Stimulated activated CD4-positive, alpha-beta T cell treated with anti-CD3 and anti-CD28 coated beads, Interleukin-2, amount 100 ng/mL, for 24 hours (primary cell): ENCODE measurements around the gene LRRTM4.
"Not testable (repeated sequence)": the region's sequence is repeated elsewhere in the genome, so short reads cannot be mapped to it uniquely, and the experiment has no call there.

Experiments used
- DNase-seq, 2 donors: peaks; one replicate each; pipeline ENCODE4 v3.0.0-alpha.2; 2020

The LRRTM4 gene

DNA sequence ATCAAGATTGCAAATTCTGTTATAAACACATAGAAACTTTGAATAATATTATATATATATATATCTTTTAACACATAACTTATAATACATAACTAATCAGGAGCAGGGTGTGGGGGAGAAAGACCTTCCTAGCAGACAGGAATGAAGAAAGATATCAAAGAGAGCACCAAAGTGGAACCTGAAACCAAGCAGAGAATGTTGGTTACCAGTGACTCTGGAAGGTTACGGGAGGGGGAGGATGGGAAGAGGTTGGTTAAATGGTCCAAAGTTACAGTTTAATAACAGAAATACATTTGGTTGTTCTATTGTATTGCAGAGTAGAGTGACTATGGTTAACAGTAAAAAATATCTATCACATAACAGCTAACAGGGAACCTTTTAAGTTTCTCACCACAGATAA lies 366.7 kb downstream of the LRRTM4 start:
- DNase-seq: no peak

DNA sequence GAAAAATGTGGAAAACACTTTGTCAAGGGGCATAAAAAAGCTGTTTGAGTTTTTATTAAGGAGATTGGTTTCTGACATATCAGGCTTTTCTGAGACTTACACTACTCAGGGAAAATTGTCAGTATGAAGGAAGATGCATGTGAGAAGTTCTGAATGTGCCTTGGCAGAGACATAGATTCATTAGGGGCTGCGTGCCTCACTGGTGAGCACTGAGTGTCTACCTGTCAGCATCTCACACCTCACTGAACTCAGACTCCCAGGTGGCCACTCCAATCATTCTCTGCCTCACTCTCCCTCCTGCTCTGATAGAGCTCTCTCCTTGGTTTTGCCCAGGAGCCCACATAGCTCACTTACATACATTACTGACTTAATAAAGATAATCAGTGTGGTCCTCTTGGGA lies 372.6 kb downstream of the LRRTM4 start:
- no peak for DNase-seq

DNA sequence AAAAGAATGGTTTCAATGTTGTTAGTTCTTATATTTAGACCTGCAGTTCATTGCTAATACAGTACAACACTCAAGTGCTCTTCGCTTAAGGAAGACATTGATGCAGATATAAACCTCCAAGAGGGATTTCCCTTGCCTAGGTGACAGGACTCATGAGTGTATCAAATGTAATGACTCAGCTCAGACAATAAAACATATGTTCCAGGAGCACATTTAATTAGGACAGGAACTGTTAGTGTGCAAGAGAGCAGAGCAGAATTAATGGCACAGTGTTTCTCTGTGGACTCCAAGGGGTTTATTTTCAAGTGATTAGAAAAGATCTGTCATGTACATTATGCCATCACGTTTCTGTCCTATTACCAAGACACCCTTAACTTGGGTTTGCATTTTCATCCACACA lies 375.0 kb downstream of the LRRTM4 start:
- DNase-seq: no peak

DNA sequence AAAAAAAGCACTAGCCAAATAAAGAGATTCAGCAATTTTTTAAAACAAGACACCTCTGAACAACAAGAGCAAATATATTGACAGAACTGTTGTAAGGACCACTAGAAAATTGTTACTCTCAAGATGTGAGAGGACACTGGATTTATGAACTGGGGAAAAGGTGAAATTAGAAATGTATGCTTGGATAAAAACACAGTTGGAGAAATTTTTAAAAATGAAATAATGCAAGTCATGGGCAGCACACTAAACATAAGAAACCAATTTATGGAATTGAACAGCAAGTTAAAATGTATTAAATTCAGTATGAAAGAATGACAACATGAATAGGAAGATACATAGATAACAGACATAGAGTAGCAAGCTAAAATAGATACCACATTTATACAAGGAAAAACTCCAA lies 377.4 kb downstream of the LRRTM4 start:
- no peak for DNase-seq

DNA sequence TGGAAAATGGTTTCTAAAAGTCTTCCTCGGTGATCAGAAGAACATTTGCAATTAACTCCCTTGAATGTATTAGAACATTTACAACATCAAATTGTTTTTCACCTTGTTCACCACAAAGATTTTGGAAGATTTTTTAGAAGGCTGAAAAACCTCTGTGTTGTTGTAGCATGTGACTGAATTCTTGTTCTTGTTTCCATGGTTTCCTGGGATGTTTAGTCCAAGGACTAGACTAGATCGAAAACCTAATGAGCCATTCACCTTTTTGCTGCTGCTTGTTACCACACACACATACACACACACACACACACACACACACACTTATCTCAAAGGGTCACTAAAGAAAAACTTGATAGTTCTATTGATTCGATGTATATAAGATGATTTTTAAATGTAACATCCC lies 380.0 kb downstream of the LRRTM4 start:
- DNase-seq: no peak

- DNase-seq: not testable (repeated sequence)
Observed at GRCh38 chr2:77128479-77128878, 393.7 kb downstream of the LRRTM4 start.

- no peak for DNase-seq
Observed at GRCh38 chr2:77127345-77127744, 394.8 kb downstream of the LRRTM4 start.

DNA sequence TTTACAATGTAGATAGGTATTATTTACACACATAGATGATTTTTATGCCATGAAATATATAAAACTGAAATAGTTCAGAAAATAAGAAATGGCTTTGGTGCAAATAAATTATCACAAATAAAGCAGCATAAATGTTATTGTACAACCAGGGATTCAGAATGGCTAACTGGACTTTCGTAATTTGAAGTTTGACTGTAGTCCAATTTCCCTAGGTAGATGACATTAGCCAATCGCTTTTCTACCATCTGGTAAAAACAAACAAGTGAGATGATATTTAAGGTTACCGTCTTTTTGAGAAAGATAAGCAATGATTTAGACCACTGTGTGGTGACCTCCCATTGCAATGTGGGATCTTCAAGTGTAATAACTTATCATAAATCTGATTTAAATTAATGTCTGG lies 400.7 kb downstream of the LRRTM4 start:
- no peak for DNase-seq

GRCh38 chr2:77119333-77119732 lies 402.8 kb downstream of the LRRTM4 start:
- DNase-seq: no peak

DNA sequence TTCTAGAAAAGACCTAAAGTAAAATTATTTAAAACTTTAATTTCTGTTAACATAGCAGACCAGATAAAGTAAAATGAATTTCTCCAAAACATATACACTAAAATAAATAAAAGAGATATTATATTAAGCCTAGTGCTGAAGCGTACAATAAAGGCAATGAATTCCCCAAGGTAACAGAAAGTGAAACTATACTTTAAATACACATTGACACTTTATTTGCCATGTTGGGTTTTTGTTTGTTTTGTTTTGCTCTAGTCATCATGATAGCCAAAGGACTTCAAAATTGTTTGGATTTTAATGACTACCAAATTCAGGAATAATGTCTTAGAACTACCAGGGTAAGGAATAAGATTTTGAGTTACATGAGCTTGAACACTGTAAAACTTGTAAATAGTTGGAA lies 413.3 kb downstream of the LRRTM4 start:
- no peak for DNase-seq

GRCh38 chr2:77105008-77105407 lies 417.2 kb downstream of the LRRTM4 start:
- no peak for DNase-seq

DNA sequence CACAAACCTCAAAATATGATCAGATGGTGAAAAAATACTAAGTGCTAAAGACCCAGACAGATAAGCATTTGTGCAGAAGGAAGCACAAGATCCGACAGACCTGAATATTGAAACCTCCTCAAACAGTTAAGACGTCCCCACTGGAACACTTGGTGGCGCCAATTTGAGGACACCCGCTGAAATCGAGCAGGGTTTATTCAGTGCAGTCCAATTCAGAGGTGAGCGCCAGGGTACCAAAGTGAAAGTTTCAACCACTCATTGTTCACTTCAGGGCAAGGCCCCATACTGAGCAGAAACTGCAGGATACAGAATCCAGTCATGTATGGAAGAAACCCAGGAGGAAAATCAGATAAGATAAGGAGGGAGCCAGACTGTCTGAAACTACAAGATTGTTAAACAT lies 417.6 kb downstream of the LRRTM4 start:
- DNase-seq: no peak

- no peak for DNase-seq
Observed at GRCh38 chr2:77102927-77103326, 419.2 kb downstream of the LRRTM4 start.

- no peak for DNase-seq
Observed at GRCh38 chr2:77101796-77102452, 420.3 kb downstream of the LRRTM4 start.

DNA sequence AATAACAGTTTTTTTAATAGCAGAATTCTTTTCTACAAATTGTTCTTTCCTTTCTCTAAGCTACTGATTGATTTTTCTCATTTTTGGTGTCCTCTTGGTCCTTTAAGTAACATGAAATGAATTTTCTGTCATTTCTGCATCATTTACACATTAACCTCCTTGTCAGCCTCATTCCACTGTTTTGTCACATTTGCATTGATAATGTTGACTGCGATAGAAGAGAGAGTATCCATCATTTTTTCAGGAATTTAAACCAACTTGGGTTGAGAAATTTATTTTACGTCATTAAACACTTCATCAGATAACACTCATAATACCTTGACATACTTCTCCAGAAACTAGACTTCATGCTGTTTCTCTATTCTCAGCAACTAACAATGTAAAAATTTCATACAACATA lies 422.2 kb downstream of the LRRTM4 start:
- DNase-seq: no peak

- DNase-seq: not testable (repeated sequence)
Observed at GRCh38 chr2:77095525-77095924, 426.7 kb downstream of the LRRTM4 start.

GRCh38 chr2:77095096-77095495 lies 427.1 kb downstream of the LRRTM4 start:
- no peak for DNase-seq

DNA sequence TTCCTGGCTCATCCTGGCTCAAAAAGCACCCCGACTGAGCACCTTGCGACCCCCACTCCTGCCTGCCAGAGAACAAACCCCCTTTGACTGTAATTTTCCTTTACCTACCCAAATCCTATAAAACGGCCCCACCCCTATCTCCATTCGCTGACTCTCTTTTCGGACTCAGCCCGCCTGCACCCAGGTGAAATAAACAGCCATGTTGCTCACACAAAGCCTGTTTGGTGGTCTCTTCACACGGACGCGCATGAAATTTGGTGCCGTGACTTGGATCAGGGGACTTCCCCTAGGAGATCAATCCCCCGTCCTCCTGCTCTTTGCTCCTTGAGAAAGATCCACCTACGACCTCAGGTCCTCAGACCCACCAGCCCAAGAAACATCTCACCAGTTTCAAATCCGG lies 433.8 kb downstream of the LRRTM4 start:
- not testable (repeated sequence) for DNase-seq

DNA sequence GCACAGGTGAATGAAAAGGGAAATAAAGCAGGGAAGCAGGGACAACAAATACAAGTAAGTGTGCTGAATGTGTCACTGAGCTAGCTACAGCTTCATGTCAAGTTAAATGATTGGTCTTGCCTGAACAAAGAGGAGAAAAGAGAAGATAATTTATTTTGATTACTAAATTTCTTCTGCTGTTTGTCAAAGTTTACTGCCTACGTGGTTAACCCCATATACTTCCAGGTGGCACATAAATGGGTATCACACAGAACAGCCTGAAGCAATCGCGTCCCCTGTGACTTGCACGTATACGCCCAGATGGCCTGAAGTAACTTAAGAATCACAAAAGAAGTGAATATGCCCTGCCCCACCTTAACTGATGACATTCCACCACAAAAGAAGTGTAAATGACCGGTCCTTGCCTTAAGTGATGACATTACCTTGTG lies 434.2 kb downstream of the LRRTM4 start:
- DNase-seq: no peak

DNA sequence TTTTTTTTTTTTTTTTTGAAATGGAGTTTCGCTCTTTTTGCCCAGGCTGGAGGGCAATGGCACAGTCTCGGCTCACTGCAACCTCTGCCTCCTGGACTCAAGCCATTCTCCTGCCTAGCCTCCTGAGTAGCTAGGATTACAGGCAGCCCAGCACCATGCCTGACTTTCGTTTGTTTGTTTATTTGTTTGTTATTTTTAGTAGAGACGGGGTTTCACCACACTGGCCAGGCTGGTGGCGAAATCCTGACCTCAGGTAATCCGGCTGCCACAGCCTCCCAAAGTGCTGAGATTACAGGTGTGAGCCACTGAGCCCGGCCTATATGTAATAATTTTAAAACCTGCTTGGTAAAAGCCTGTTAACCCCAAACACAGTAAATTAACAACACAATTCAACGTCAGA lies 435.7 kb downstream of the LRRTM4 start:
- DNase-seq: no peak

DNA sequence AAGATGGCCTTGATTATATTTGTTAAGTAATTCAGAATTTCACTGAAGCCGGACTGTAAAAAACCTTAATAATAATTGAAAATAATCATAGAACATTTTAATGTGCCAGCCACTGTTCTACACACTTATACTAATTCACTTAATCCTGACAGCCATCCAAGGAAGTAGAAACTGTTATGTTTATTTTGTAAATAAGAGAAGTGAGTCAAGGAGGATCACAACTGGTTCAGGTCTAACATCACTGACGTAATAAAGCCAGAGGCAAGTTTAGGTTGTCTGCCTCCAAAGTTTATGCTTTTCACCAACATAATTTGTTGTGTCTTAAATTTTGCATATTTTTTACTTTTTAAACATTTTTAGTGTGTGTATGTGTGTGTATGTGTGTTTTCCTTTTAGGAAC lies 436.1 kb downstream of the LRRTM4 start:
- no peak for DNase-seq

- DNase-seq: no peak
Observed at GRCh38 chr2:77085561-77085960, 436.6 kb downstream of the LRRTM4 start.

GRCh38 chr2:77081597-77081996 lies 440.6 kb downstream of the LRRTM4 start:
- DNase-seq: no peak

DNA sequence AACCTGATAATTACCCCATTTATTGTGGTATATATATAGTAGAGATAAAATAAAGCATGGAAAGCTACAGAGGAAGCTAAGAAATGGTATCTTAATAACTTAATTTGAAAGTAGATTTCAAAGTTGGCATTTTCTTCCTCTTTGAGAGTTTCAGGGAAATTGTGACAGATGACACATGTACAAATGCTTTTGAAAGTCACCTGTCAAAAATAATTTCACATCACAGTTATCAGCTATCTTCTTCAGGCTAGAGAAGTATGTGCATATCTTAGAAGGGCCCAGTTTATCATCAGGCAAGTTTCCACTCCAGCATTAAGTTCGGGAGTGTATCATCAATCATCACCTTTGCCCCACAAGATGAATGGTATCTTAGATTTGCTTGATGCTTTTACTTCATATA lies 457.9 kb downstream of the LRRTM4 start:
- no peak for DNase-seq

GRCh38 chr2:77054938-77055337 lies 467.2 kb downstream of the LRRTM4 start:
- no peak for DNase-seq

DNA sequence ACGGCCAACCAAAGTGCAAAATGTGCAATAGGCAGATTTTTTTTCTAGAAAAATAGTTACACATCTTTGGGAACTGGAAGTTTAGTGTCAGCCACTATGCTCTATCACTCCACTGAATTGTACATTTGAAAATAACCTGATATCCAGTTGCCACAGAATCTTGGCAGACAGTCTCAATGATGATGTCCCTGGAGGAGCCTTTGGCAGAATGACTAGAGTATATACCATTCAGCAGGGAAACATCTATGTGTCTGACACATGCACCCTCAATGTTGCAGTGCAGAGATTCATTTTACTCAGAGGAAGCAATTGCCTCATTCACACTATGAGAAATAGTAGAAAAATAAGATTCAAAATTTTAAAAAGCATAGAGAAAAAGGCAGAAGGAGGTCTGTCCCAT lies 475.8 kb downstream of the LRRTM4 start:
- DNase-seq: no peak
